ENCODE measurements around the gene NCOR1. TPM values are rescaled to one million over a fixed set of nuclear protein-coding genes. Genes with fewer than 3 reads are reported as not detected.

Gene NCOR1
- total RNA-seq, 1 donor from 2014 or later = 108 TPM

DNA sequence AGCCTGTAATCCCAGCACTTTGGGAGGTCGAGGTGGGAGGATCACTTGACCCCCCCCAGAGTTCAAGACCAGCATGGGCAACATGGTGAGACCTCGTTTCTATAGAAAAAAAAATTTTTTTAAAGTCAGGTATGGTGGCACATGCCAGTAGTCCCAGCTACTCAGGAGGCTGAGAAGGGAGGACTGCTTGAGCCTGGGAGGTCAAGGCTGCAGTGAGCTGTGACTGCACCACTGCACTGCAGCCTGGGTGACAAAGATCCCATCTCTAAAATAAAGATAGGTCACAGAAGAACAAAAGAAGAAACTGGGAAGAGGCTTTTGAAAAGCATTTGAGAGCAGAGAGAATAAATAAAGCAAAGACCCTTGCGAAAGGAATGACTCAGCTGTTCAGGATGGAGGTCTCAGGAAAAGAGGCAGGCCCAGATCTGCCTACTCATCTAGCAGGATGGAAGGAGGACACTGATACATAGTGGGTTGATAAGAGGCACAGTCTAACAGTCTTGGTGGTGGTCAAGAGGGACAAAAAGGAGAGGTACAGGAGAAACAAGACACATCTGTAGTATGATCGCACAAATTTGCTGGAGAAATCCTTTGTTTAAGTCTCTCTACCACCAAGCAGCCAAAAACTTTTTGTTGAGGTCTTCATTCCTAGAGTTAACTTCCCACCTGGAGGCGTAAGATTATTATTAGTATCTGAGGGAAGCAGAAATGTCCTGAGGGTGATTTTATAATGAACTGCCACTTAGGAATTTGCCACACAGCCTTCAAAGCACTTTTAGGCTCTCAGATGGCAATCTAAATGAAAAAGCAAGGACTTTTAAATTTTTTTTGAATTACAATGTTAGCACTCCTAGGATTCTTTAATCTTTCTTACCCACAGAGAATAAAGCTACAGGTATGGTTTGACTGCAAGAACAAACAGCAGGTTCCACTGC lies 233.4 kb downstream of the NCOR1 start:
- TF ChIP-seq, protein P1, sequence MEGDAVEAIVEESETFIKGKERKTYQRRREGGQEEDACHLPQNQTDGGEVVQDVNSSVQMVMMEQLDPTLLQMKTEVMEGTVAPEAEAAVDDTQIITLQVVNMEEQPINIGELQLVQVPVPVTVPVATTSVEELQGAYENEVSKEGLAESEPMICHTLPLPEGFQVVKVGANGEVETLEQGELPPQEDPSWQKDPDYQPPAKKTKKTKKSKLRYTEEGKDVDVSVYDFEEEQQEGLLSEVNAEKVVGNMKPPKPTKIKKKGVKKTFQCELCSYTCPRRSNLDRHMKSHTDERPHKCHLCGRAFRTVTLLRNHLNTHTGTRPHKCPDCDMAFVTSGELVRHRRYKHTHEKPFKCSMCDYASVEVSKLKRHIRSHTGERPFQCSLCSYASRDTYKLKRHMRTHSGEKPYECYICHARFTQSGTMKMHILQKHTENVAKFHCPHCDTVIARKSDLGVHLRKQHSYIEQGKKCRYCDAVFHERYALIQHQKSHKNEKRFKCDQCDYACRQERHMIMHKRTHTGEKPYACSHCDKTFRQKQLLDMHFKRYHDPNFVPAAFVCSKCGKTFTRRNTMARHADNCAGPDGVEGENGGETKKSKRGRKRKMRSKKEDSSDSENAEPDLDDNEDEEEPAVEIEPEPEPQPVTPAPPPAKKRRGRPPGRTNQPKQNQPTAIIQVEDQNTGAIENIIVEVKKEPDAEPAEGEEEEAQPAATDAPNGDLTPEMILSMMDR (IDR thresholded peaks at IDR 0.05) = no peak
- peaks cover 20% of the 10 kb centered on the region for H3K36me3 Mint-ChIP-seq (ENCODE audit: low read depth)
- DNase-seq (ENCODE audit: low spot score) = no peak
- no peak overlapping the region for H3K4me3 Mint-ChIP-seq (ENCODE audit: unreplicated experiment)
- H3K4me1 Mint-ChIP-seq (ENCODE audit: low read depth) = peaks cover 23% of the 10 kb centered on the region
- H3K9me3 Mint-ChIP-seq (ENCODE audit: low read depth) = no peaks in the 10 kb centered on the region
- H3K27me3 Mint-ChIP-seq (ENCODE audit: low read depth) = no peaks in the 10 kb centered on the region
- peak overlapping the region; percentile 86 for H3K27ac Mint-ChIP-seq (ENCODE audit: unreplicated experiment)

DNA sequence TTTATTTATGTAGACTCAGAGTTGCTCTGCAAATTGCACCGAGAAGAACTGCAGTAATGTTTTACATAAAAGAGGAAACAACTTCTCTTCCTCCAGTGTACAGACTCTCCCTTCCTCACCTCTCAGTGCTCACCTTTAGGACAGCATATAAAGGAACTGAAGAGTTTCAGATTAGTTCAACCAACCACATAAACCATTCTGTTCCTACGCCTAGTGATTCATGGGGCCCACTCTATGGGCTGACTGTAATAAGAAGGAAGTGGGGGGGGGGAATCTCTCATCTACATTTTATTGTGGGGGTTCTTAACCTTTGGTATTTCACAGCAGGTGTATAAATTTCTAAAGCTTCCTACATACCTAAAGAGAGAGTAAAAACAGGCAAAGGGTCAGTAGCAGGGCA lies 234.1 kb downstream of the NCOR1 start:
- Mint-ChIP-seq H3K36me3 (ENCODE audit: low read depth) (peaks cover 18% of the 10 kb centered on the region), H3K9me3 (ENCODE audit: low read depth) (no peaks in the 10 kb centered on the region), H3K4me1 (ENCODE audit: low read depth) (peaks cover 23% of the 10 kb centered on the region), H3K4me3 (ENCODE audit: unreplicated experiment) (no peak overlapping the region), H3K27ac (ENCODE audit: unreplicated experiment) (peak overlapping the region; percentile 17), H3K27me3 (ENCODE audit: low read depth) (no peaks in the 10 kb centered on the region)
- DNase-seq (ENCODE audit: low spot score) = no peak
- TF ChIP-seq, protein P1 (IDR thresholded peaks at IDR 0.05) = no peak

Other genes starting within 250 kb of the NCOR1 start
- gene ZSWIM7, start 215.8 kb downstream of the NCOR1 start, total RNA-seq = 16.7 to 18.7 TPM (median 18.2 TPM) in 3 replicates
- gene TTC19, start 215.7 kb downstream of the NCOR1 start, total RNA-seq = 22.9 to 28.3 TPM (median 23.7 TPM) in 3 replicates
- gene PIGL, start 1.7 kb upstream of the NCOR1 start, total RNA-seq = 15.9 to 21.9 TPM (median 19.1 TPM) in 3 replicates
- gene CENPV, start 137.9 kb upstream of the NCOR1 start, total RNA-seq = 4.3 to 12.3 TPM (median 10.7 TPM) in 3 replicates
- 1,031 to 1,215 TPM (median 1,058 TPM) in 3 replicates for gene UBB, start 165.6 kb upstream of the NCOR1 start, total RNA-seq
- gene TRPV2, start 200.0 kb upstream of the NCOR1 start, total RNA-seq = 1.6 to 47.6 TPM (median 43.5 TPM) in 3 replicates

Measured in chondrocyte (in vitro differentiated cells).